SHP77 (cell line): ENCODE data around the gene KLK4.

ENCODE experiments used
- DNase-seq, 2 experiments: peaks; one replicate each; lab custom pipeline; 2025; lab: John Stamatoyannopoulos, UW

KLK4 gene

GRCh38 chr19:50878851-50879250, 32.3 kb downstream of the KLK4 start:
- DNase-seq: no peak

DNA sequence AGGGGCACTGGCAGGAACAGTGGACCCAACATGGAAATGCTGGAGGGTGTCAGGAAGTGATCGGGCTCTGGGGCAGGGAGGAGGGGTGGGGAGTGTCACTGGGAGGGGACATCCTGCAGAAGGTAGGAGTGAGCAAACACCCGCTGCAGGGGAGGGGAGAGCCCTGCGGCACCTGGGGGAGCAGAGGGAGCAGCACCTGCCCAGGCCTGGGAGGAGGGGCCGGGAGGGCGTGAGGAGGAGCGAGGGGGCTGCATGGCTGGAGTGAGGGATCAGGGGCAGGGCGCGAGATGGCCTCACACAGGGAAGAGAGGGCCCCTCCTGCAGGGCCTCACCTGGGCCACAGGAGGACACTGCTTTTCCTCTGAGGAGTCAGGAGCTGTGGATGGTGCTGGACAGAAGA, 33.9 kb downstream of the KLK4 start:
- no peak for DNase-seq

DNA sequence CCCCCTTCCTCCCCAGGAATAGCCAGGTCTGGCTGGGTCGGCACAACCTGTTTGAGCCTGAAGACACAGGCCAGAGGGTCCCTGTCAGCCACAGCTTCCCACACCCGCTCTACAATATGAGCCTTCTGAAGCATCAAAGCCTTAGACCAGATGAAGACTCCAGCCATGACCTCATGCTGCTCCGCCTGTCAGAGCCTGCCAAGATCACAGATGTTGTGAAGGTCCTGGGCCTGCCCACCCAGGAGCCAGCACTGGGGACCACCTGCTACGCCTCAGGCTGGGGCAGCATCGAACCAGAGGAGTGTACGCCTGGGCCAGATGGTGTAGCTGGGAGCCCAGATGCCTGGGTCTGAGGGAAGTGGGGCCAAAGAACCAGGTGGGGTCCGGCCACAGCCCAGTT, 34.7 kb downstream of the KLK4 start:
- no peak for DNase-seq

DNA sequence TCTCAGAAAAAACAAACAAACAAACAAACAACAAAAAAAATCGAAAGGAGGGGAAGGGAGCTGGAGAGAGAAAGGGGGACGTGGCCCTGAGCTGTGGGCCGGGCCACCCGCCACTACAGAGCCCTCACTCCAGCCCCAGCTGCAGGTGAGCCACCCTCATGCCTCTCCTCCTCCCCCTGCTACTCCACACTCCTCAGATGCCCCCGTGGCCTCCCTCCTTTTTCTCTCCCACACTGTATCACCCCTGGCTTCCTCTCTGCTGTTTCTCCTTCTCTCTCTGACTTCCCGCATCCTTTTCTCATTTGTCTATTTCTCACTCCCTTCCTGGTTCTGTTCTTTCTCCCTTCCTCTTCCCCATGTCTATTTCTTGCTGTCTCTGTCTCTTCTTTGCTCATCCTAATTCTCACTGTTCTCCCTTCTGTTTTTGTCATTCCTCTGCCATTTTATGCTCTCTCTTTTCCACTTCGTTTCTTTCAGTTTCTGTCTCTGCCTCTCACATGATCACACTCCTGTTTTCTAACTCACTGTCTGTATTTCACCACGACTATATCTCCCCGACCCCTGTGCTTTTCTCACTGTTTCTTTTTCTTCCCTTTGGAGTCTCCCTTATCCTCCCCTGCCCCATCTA, 35.3 kb downstream of the KLK4 start:
- no peak for DNase-seq

DNA sequence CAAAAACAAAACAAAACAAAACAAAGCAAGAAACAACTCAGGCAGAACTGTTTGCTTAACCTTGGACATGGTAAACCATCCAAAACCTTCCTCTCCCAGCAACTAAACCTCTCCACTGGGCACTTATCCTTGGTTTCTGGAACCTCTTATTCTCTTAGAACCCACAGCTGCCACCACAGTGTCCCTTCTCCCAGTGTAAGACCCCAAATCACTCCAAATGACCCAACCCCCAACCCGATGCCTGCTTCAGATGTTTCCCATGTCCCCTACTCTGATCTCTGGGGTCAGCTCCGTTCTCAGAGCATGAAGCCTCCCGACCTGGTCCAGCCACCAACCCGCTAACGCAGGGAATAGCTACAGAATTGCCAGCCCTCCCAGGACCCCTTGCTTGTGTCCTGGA, 37.0 kb downstream of the KLK4 start:
- no peak for DNase-seq

- no peak for DNase-seq
Measured at GRCh38 chr19:50873056-50873455, 38.1 kb downstream of the KLK4 start, which contains the start of gene KLK2. Gene KLK2, plus strand, starts transcription at chr19:50873439. Its CDS starts 35 bp downstream, at chr19:50873474.

DNA sequence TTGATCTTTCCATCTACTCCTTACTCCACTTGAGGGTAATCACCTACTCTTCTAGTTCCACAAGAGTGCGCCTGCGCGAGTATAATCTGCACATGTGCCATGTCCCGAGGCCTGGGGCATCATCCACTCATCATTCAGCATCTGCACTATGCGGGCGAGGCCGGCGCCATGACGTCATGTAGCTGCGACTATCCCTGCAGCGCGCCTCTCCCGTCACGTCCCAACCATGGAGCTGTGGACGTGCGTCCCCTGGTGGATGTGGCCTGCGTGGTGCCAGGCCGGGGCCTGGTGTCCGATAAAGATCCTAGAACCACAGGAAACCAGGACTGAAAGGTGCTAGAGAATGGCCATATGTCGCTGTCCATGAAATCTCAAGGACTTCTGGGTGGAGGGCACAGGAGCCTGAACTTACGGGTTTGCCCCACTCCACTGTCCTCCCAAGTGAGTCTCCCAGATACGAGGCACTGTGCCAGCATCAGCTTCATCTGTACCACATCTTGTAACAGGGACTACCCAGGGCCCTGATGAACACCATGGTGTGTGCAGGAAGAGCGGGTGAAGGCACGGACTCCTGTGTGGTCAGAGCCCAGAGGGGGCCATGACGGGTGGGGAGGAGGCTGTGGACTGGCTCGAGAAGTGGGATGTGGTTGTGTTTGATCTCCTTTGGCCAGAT, 40.6 kb downstream of the KLK4 start:
- peak; percentile 76 to 83 for DNase-seq

GRCh38 chr19:50869479-50869878, 41.7 kb downstream of the KLK4 start:
- no peak for DNase-seq

DNA sequence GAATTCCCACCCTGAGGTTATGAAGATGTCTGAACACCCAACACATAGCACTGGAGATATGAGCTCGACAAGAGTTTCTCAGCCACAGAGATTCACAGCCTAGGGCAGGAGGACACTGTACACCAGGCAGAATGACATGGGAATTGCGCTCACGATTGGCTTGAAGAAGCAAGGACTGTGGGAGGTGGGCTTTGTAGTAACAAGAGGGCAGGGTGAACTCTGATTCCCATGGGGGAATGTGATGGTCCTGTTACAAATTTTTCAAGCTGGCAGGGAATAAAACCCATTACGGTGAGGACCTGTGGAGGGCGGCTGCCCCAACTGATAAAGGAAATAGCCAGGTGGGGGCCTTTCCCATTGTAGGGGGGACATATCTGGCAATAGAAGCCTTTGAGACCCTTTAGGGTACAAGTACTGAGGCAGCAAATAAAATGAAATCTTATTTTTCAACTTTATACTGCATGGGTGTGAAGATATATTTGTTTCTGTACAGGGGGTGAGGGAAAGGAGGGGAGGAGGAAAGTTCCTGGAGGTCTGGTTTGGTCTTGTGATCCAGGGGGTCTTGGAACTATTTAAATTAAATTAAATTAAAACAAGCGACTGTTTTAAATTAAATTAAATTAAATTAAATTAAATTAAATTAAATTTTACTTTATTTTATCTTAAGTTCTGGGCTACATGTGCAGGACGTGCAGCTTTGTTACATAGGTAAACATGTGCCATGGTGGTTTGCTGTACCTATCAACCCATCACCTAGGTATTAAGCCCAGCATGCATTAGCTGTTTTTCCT, 49.5 kb downstream of the KLK4 start:
- no peak for DNase-seq

GRCh38 chr19:50861010-50861409, 50.2 kb downstream of the KLK4 start:
- no peak for DNase-seq

DNA sequence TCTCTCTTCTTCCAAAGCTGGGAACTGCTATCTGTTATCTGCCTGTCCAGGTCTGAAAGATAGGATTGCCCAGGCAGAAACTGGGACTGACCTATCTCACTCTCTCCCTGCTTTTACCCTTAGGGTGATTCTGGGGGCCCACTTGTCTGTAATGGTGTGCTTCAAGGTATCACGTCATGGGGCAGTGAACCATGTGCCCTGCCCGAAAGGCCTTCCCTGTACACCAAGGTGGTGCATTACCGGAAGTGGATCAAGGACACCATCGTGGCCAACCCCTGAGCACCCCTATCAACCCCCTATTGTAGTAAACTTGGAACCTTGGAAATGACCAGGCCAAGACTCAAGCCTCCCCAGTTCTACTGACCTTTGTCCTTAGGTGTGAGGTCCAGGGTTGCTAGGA, 51.3 kb downstream of the KLK4 start:
- DNase-seq: no peak

GRCh38 chr19:50858886-50859285, 52.3 kb downstream of the KLK4 start:
- peak; percentile 69 to 72 for DNase-seq

DNA sequence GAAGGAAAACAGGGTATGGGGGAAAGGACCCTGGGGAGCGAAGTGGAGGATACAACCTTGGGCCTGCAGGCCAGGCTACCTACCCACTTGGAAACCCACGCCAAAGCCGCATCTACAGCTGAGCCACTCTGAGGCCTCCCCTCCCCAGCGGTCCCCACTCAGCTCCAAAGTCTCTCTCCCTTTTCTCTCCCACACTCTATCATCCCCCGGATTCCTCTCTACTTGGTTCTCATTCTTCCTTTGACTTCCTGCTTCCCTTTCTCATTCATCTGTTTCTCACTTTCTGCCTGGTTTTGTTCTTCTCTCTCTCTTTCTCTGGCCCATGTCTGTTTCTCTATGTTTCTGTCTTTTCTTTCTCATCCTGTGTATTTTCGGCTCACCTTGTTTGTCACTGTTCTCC, 53.8 kb downstream of the KLK4 start:
- no peak for DNase-seq
